Fibroblast of villous mesenchyme (primary cell): Measurements from ENCODE around the gene NDUFS2. TPM values are rescaled to one million over a fixed set of nuclear protein-coding genes. Genes with fewer than 3 reads are reported as not detected.

Experiments used
- DNase-seq: peaks from one replicate; pipeline ENCODE4 v3.0.0-alpha.2; 2010; ENCODE audit warnings: low read depth
- H3K4me3 ChIP-seq: 2 replicates; pipeline ENCODE4 v1.5.1; 2011; ENCODE audit warnings: low read depth, mild to moderate bottlenecking, low read length
- total RNA-seq: library from RNA; depleted of rRNA; stranded (reverse); fragments of >200 nt; gene quantifications from 2 replicates; pipeline ENCODE4 v1.2.3, GENCODE V29; 2012
- TF ChIP-seq, protein P1 (sequence below): IDR thresholded peaks from 2 replicates; pipeline ENCODE4 v1.5.1; 2012; ENCODE audit warnings: low read depth, mild to moderate bottlenecking, low read length; ENCODE audit not compliant: insufficient read depth

Gene NDUFS2
- total RNA-seq, 1 donor = 105 TPM

DNA sequence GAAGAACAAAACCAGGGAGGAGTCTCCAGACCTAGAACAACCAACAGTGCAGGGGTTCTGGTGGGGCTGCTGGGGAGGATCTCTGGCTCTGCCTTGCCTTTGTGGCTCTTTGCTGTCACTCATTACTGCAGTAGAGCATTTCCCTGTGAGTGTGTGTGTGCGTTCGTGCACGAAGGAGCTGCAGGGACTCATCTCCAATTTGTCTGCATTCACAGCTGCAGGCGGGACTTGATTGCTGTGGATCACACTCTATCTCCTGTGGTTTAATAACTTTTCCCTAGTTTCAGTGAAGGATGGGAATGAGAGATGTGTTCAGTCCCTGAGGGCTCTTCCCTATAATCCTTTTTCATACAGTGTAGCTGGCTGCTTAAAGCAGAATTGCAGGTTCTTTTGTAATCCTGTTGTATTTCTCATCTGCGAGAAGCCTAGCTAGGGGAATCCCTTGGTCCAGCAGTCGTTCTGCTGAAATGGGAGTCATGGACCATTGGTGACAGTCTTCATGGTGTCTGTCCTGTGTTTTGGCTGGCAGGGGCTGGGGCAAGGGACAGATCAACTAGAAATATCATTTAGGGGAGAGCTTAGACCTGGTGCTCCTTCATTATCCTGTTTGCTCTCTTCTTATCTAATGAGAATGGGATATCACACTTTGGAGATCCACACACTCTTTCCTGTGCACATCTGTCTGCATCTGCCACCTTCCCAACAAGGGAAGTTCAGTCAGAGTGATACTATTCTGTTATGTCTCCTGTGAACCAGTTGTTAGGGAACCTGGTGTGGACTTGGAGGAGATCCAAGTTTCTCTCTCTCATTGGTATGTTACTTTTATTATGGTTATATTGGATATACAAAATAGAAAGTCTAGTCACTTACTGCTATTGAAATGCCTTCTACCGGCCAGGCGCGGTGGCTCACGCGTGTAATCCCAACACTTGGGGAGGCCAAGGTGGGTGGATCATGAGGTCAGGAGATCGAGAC lies 59.4 kb downstream of the NDUFS2 start:
- H3K4me3 ChIP-seq = no peak overlapping the region
- TF ChIP-seq, protein P1, sequence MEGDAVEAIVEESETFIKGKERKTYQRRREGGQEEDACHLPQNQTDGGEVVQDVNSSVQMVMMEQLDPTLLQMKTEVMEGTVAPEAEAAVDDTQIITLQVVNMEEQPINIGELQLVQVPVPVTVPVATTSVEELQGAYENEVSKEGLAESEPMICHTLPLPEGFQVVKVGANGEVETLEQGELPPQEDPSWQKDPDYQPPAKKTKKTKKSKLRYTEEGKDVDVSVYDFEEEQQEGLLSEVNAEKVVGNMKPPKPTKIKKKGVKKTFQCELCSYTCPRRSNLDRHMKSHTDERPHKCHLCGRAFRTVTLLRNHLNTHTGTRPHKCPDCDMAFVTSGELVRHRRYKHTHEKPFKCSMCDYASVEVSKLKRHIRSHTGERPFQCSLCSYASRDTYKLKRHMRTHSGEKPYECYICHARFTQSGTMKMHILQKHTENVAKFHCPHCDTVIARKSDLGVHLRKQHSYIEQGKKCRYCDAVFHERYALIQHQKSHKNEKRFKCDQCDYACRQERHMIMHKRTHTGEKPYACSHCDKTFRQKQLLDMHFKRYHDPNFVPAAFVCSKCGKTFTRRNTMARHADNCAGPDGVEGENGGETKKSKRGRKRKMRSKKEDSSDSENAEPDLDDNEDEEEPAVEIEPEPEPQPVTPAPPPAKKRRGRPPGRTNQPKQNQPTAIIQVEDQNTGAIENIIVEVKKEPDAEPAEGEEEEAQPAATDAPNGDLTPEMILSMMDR = no peak
- no peak for DNase-seq

Other genes starting within 250 kb of the NDUFS2 start
- gene ITLN2, start 247.6 kb upstream of the NDUFS2 start, total RNA-seq = not detected in 2 replicates
- gene F11R, start 181.2 kb upstream of the NDUFS2 start, total RNA-seq = 0.32 and 5.6 TPM in 2 replicates
- 1.6 and 18.6 TPM in 2 replicates for gene TSTD1, start 163.4 kb upstream of the NDUFS2 start, total RNA-seq
- 52.5 and 62.2 TPM in 2 replicates for gene USF1, start 156.4 kb upstream of the NDUFS2 start, total RNA-seq
- under 0.01 TPM in 1 of 2 replicates, not detected in the other for gene ARHGAP30, start 132.5 kb upstream of the NDUFS2 start, total RNA-seq
- 0.32 and 2.6 TPM in 2 replicates for gene NECTIN4, start 112.8 kb upstream of the NDUFS2 start, total RNA-seq
- 1.9 and 2.2 TPM in 2 replicates for gene KLHDC9, start 104.0 kb upstream of the NDUFS2 start, total RNA-seq
- gene PFDN2, start 84.3 kb upstream of the NDUFS2 start, total RNA-seq = 25.9 and 26.1 TPM in 2 replicates
- 23.2 and 26.8 TPM in 2 replicates for gene NIT1, start 84.3 kb upstream of the NDUFS2 start, total RNA-seq
- gene DEDD, start 69.7 kb upstream of the NDUFS2 start, total RNA-seq = 22.5 and 27.6 TPM in 2 replicates
- 57.7 and 69.1 TPM in 2 replicates for gene UFC1, start 48.4 kb upstream of the NDUFS2 start, total RNA-seq
- gene USP21, start 42.9 kb upstream of the NDUFS2 start, total RNA-seq = 8.1 and 8.6 TPM in 2 replicates
- 10.4 and 12.9 TPM in 2 replicates for gene PPOX, start 35.9 kb upstream of the NDUFS2 start, total RNA-seq
- gene B4GALT3, start 24.9 kb upstream of the NDUFS2 start, total RNA-seq = 17.1 and 22.5 TPM in 2 replicates
- gene ADAMTS4, start 3.3 kb upstream of the NDUFS2 start, total RNA-seq = 6.8 and 8.2 TPM in 2 replicates
- gene FCER1G, start 12.9 kb downstream of the NDUFS2 start, total RNA-seq = 0.43 TPM in 1 of 2 replicates, not detected in the other
- gene APOA2, start 21.3 kb downstream of the NDUFS2 start, total RNA-seq = not detected in 2 replicates
- 10.0 and 13.4 TPM in 2 replicates for gene TOMM40L, start 23.7 kb downstream of the NDUFS2 start, total RNA-seq
- not detected in 2 replicates for gene NR1I3, start 35.8 kb downstream of the NDUFS2 start, total RNA-seq
- under 0.01 TPM in 1 of 2 replicates, not detected in the other for gene PCP4L1, start 56.4 kb downstream of the NDUFS2 start, total RNA-seq
- 2.6 and 2.9 TPM in 2 replicates for gene MPZ, start 107.6 kb downstream of the NDUFS2 start, total RNA-seq
- 20.3 and 25.8 TPM in 2 replicates for gene SDHC, start 112.0 kb downstream of the NDUFS2 start, total RNA-seq
- gene CFAP126, start 165.5 kb downstream of the NDUFS2 start, total RNA-seq = not detected in 2 replicates